SH-SY5Y (cell line): ENCODE data around the gene SLC13A4.

ENCODE experiments used
- GATA2 ChIP-seq: IDR thresholded peaks from 2 replicates; pipeline ENCODE4 v1.6.1; 2011; ENCODE audit warnings: mild to moderate bottlenecking, low read depth, low read length
- GATA3 ChIP-seq: IDR thresholded peaks from 2 replicates; pipeline ENCODE4 v1.6.1; 2011; ENCODE audit warnings: low read depth, mild to moderate bottlenecking, low read length, moderate library complexity

- TF ChIP-seq GATA3 (no peak), GATA2 (no peak)
These were observed 23.9 kb downstream of the SLC13A4 start for GRCh38 chr7:135704074-135704473.
